ENCODE results near the gene ABHD2.
A peak's percentile ranks its signal among the peaks of the same experiment; 100 is the strongest.

Gene ABHD2

DNA sequence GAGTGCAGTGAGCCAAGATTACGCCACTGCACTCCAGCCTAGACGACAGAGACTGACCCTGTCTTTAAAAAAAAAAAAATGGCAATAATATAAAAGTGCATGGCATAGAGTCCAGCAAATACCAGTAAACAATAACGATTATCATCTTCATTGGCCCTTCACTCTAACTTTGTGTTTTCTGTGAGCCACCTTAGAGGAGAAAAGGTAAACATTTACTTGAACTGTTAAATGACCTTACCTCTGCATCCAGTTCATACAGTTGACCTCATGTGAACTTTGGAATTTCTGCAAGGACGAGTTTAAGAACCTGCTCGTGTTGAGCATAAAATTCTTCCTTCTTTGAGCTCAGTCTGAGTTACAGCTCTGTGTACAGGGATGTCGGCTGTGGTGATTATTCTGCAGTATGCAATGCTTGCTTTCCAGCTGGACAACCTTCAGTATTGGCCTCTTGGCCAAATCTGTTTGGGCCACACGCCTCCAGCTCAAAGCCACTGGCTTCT lies 76.5 kb downstream of the ABHD2 start:
- no peak for DNase-seq (ENCODE audit: extremely low read depth, low read depth)
- no peak overlapping the region for H3K4me3 ChIP-seq (replicated peaks; ENCODE audit: low read depth, low read length)
- no peak for TF ChIP-seq CTCF (IDR thresholded peaks at IDR 0.05; ENCODE audit: low read depth, low read length, missing control alignments)

DNA sequence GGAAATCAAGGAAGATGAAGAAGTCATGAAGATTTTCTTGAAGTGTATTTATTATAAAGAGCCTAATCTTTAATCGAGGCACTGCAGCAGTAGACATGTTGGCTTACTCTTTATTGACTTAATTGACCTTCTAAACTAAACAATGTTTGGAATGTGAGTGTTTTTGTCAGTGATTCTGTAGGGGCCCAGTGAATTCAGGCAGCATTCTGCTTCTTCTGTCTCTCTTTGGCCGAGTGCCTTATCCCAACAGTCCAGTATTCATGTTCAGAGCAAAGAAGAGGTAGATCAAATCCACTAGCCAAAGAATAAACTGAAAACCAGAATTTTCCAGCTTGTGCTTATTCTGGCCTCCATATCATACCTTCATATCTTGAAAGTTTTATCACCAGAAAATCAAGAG lies 77.4 kb downstream of the ABHD2 start:
- TF ChIP-seq CTCF (IDR thresholded peaks at IDR 0.05; ENCODE audit: low read depth, low read length, missing control alignments) = no peak
- no peak overlapping the region for H3K4me3 ChIP-seq (replicated peaks; ENCODE audit: low read depth, low read length)
- DNase-seq (ENCODE audit: extremely low read depth, low read depth) = no peak

DNA sequence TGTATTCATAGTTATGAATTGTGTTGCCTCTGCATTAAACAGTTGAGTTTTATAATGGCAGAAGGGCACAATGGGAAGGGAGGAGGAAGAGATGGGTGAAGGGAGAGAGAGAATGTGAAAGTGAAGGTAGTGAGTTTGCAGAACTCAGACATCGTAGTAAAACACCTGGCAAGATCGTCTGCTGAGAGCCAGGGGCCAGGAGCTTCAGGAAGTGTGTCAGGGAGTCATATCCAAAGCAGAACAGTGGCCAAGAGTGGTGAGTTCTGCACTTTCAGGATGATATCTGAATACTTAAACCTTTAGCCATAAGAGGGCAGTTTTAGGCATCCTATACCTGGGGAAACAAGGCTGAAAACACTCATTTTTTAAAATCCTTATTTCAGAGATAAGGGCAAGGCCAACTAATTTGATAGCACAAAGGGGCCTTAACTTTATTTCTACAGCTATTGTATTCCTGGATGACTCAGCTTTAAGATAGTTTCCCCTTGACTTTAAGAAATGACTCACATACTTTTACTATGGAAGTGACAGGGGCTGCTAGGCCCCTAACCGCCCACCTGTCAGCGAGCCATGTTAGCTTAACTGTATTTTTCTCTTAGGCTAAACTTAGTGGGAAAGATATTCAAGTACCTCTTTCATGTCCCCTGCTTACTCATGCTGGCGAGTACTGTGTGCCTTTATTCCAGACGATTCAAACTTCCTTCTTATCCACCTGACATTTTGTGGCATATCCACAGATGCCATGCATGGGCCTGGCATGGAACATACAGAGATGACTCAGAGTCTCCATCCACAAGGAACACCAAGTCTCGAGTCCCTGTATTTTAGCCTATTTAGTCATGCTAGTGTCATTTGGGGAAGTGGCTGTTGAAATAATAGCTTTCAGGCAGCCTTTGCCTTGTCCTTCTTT lies 79.3 kb downstream of the ABHD2 start:
- no peak overlapping the region for H3K4me3 ChIP-seq (replicated peaks; ENCODE audit: low read depth, low read length)
- no peak for TF ChIP-seq CTCF (IDR thresholded peaks at IDR 0.05; ENCODE audit: low read depth, low read length, missing control alignments)
- peak; percentile 26 for DNase-seq (ENCODE audit: extremely low read depth, low read depth)

- H3K4me3 ChIP-seq (replicated peaks; ENCODE audit: low read depth, low read length) = no peak overlapping the region
- no peak for DNase-seq (ENCODE audit: extremely low read depth, low read depth)
- TF ChIP-seq CTCF (IDR thresholded peaks at IDR 0.05; ENCODE audit: low read depth, low read length, missing control alignments) = no peak
Measured at GRCh38 chr15:89168316-89168833, 80.1 kb downstream of the ABHD2 start.

DNA sequence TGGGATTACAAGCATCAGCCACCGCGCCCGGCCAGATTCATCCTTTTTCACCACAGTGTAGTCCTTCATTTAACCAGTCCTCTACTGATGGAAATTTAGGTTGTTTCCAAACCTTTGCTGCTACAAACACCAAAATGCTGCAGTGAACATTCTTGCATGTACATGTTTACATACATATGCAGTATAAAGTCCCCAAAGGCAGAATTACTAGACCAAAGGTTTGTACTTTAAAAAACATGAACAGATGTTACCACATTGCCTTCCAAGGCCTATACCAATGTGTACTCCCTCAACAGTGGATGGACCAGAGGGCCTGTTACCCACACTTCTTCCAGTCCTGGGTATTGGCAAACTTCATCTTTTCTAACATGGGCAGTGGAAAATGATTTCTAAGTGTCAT lies 82.1 kb downstream of the ABHD2 start:
- DNase-seq (ENCODE audit: extremely low read depth, low read depth) = no peak
- H3K4me3 ChIP-seq (replicated peaks; ENCODE audit: low read depth, low read length) = no peak overlapping the region
- TF ChIP-seq CTCF (IDR thresholded peaks at IDR 0.05; ENCODE audit: low read depth, low read length, missing control alignments) = no peak

DNA sequence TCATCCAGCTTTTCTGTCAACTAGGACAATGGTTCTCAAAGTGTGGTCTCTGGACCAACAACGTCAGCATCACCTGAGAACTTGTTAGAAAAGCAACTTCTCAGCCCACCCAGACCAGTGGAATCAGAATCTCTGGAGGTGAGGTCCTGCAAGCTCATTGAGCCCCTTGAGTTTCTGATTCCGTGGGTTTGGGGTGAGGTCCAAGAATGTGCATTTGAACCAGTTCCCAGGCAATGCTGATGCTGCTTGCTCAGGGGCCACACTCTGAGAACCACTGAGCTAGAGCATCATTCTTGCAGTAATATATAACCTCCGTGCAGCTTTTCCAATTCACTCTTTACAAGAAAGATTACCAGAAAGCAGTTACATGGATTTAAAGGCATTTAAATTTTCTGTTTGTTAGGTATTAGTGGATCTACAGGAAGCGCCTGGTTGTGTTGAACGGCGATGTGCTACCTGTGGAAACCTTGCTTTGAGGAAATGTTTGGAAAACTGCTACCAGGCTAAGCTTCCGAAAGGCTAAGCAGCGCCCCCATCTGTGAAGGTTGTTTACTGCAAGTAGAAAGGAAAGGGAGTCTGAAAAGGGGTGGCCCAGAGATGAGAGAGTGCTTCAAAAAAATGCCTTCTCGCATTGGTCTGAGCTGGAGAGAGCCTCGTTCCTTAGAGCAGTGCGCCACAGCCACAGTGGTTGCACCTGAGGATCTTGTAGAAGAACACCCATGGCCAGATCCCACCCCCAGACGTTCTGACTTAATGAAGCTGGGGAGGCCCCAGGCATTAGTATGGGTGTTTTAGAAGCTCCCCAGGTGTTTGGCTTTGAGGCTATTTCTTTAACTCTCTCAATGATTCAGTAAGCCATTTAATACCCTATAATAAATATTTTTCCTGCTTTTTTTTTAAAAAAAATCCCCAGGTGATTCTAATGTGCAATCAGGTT lies 83.1 kb downstream of the ABHD2 start:
- H3K4me3 ChIP-seq (replicated peaks; ENCODE audit: low read depth, low read length) = no peak overlapping the region
- TF ChIP-seq CTCF (IDR thresholded peaks at IDR 0.05; ENCODE audit: low read depth, low read length, missing control alignments) = peak; percentile 81
- no peak for DNase-seq (ENCODE audit: extremely low read depth, low read depth)
